Measurements from ENCODE around the gene SERPINA3. TPM values are rescaled to one million over a fixed set of nuclear protein-coding genes. Genes with fewer than 3 reads are reported as not detected.

Gene SERPINA3
- total RNA-seq, 2 donors from 2014 or later = 5.7 to 11.8 TPM

GRCh38 chr14:94653321-94653720, 41.1 kb downstream of the SERPINA3 start:
- Histone ChIP-seq H3K4me1 (no peaks in the 10 kb centered on the region), H3K27ac (no peak overlapping the region), H3K27me3 (no peaks in the 10 kb centered on the region), H3K4me3 (no peak overlapping the region), H3K9me3 (no peaks in the 10 kb centered on the region), H3K36me3 (no peaks in the 10 kb centered on the region), H3K9ac (ENCODE audit: low read depth in 2 of 2, low read length in 2 of 2) (no peak overlapping the region)
- intact Hi-C loops (cut with DNase I) = no loop called here
- DNase-seq = no peak
- no peak for TF ChIP-seq CTCF (IDR thresholded peaks at IDR 0.05)

GRCh38 chr14:94654071-94654861, 42.1 kb downstream of the SERPINA3 start:
- DNase-seq = no peak
- no peaks in the 10 kb centered on the region for H3K36me3 ChIP-seq
- no peaks in the 10 kb centered on the region for H3K9me3 ChIP-seq
- no peaks in the 10 kb centered on the region for H3K4me1 ChIP-seq
- H3K9ac ChIP-seq (ENCODE audit: low read depth in 2 of 2, low read length in 2 of 2) = no peak overlapping the region
- intact Hi-C loops (cut with DNase I) = no loop called here
- no peak overlapping the region for H3K27ac ChIP-seq
- H3K4me3 ChIP-seq = no peak overlapping the region
- H3K27me3 ChIP-seq = no peaks in the 10 kb centered on the region
- no peak for TF ChIP-seq CTCF (IDR thresholded peaks at IDR 0.05)

GRCh38 chr14:94655169-94655710, 43.0 kb downstream of the SERPINA3 start:
- Histone ChIP-seq H3K4me3 (no peak overlapping the region), H3K9ac (ENCODE audit: low read depth in 2 of 2, low read length in 2 of 2) (no peak overlapping the region), H3K27me3 (no peaks in the 10 kb centered on the region), H3K4me1 (no peaks in the 10 kb centered on the region), H3K36me3 (no peaks in the 10 kb centered on the region), H3K27ac (no peak overlapping the region), H3K9me3 (no peaks in the 10 kb centered on the region)
- no peak for DNase-seq
- TF ChIP-seq CTCF (IDR thresholded peaks at IDR 0.05) = no peak
- intact Hi-C loops (cut with DNase I) = no loop called here

- Histone ChIP-seq H3K4me3 (no peak overlapping the region), H3K9ac (ENCODE audit: low read depth in 2 of 2, low read length in 2 of 2) (no peak overlapping the region), H3K9me3 (no peaks in the 10 kb centered on the region), H3K27ac (no peak overlapping the region), H3K36me3 (no peaks in the 10 kb centered on the region), H3K4me1 (no peaks in the 10 kb centered on the region), H3K27me3 (no peaks in the 10 kb centered on the region)
- no peak for TF ChIP-seq CTCF (IDR thresholded peaks at IDR 0.05)
- no peak for DNase-seq
- intact Hi-C loops (cut with DNase I) = no loop called here
Measured at GRCh38 chr14:94656043-94656442, 43.9 kb downstream of the SERPINA3 start.

GRCh38 chr14:94659256-94659655, 47.1 kb downstream of the SERPINA3 start:
- TF ChIP-seq CTCF (IDR thresholded peaks at IDR 0.05) = no peak
- Histone ChIP-seq H3K4me1 (no peaks in the 10 kb centered on the region), H3K9ac (ENCODE audit: low read depth in 2 of 2, low read length in 2 of 2) (no peak overlapping the region), H3K27ac (no peak overlapping the region), H3K36me3 (no peaks in the 10 kb centered on the region), H3K27me3 (no peaks in the 10 kb centered on the region), H3K4me3 (no peak overlapping the region), H3K9me3 (no peaks in the 10 kb centered on the region)
- intact Hi-C loops (cut with DNase I) = no loop called here
- no peak for DNase-seq

Data from colonic mucosa (tissue), 4 donors.